Measurements from ENCODE around the gene MDM4.

Gene MDM4

GRCh38 chr1:204516180-204516879 is at the start of gene MDM4:
MDM4 (plus strand) TSS chr1:204516406; CDS start chr1:204525519, 9,113 bp downstream.
- peak; percentile 88 to 90 for DNase-seq (ENCODE audit: low spot score in 2 of 2)
- Mint-ChIP-seq H3K27me3 (no peaks in the 10 kb centered on the region), H3K4me3 (no peak within 1 kb of the TSS), H3K4me1 (peaks cover 35% of the 10 kb centered on the region), H3K27ac (no peak within 1 kb of the TSS), H3K9me3 (peaks cover 1% of the 10 kb centered on the region), H3K36me3 (peaks cover 17% of the 10 kb centered on the region)
- peak; percentile 70 for ATAC-seq (ENCODE audit: low read depth)

- no peaks in the 10 kb centered on the region for H3K27me3 Mint-ChIP-seq
- DNase-seq (ENCODE audit: low spot score in 2 of 2) (no peak), ATAC-seq (ENCODE audit: low read depth) (no peak)
- H3K4me3 Mint-ChIP-seq: peak overlapping the region; percentile 39
- peak overlapping the region; percentile 80 for H3K27ac Mint-ChIP-seq
- no peaks in the 10 kb centered on the region for H3K9me3 Mint-ChIP-seq
- H3K36me3 Mint-ChIP-seq: peaks cover 27% of the 10 kb centered on the region
- H3K4me1 Mint-ChIP-seq: peaks cover 60% of the 10 kb centered on the region
Observed at GRCh38 chr1:204466416-204467405, 49.5 kb upstream of the MDM4 start.

GRCh38 chr1:204468206-204468605 is 48.0 kb upstream of the MDM4 start:
- Mint-ChIP-seq H3K27me3 (no peaks in the 10 kb centered on the region), H3K9me3 (no peaks in the 10 kb centered on the region), H3K4me3 (no peak overlapping the region), H3K36me3 (peaks cover 25% of the 10 kb centered on the region), H3K4me1 (peaks cover 49% of the 10 kb centered on the region), H3K27ac (peak overlapping the region; percentile 6)
- ATAC-seq (ENCODE audit: low read depth) (no peak), DNase-seq (ENCODE audit: low spot score in 2 of 2) (no peak)

GRCh38 chr1:204468766-204469302 is 47.4 kb upstream of the MDM4 start:
- no peaks in the 10 kb centered on the region for H3K9me3 Mint-ChIP-seq
- ATAC-seq (ENCODE audit: low read depth) (no peak), DNase-seq (ENCODE audit: low spot score in 2 of 2) (no peak)
- H3K4me1 Mint-ChIP-seq: peaks cover 49% of the 10 kb centered on the region
- no peaks in the 10 kb centered on the region for H3K27me3 Mint-ChIP-seq
- no peak overlapping the region for H3K27ac Mint-ChIP-seq
- no peak overlapping the region for H3K4me3 Mint-ChIP-seq
- H3K36me3 Mint-ChIP-seq: peaks cover 22% of the 10 kb centered on the region

GRCh38 chr1:204469304-204469703 is 46.9 kb upstream of the MDM4 start:
- no peak overlapping the region for H3K4me3 Mint-ChIP-seq
- peaks cover 22% of the 10 kb centered on the region for H3K36me3 Mint-ChIP-seq
- ATAC-seq (ENCODE audit: low read depth): no peak

GRCh38 chr1:204471687-204472086 is 44.5 kb upstream of the MDM4 start:
- no peaks in the 10 kb centered on the region for H3K27me3 Mint-ChIP-seq
- no peaks in the 10 kb centered on the region for H3K9me3 Mint-ChIP-seq
- H3K4me3 Mint-ChIP-seq: no peak overlapping the region
- H3K36me3 Mint-ChIP-seq: peaks cover 26% of the 10 kb centered on the region
- H3K4me1 Mint-ChIP-seq: peaks cover 43% of the 10 kb centered on the region
- no peak for ATAC-seq (ENCODE audit: low read depth)
- no peak overlapping the region for H3K27ac Mint-ChIP-seq
- DNase-seq (ENCODE audit: low spot score in 2 of 2): no peak

More at GRCh38 chr1:204469304-204469703, 46.9 kb upstream of the MDM4 start:
- no peaks in the 10 kb centered on the region for H3K9me3 Mint-ChIP-seq
- no peak overlapping the region for H3K27ac Mint-ChIP-seq
- peaks cover 45% of the 10 kb centered on the region for H3K4me1 Mint-ChIP-seq
- no peaks in the 10 kb centered on the region for H3K27me3 Mint-ChIP-seq
- DNase-seq (ENCODE audit: low spot score in 2 of 2): no peak

GRCh38 chr1:204472660-204473059 is 43.5 kb upstream of the MDM4 start:
- no peaks in the 10 kb centered on the region for H3K9me3 Mint-ChIP-seq
- peak overlapping the region; percentile 48 for H3K27ac Mint-ChIP-seq
- ATAC-seq (ENCODE audit: low read depth): no peak

GRCh38 chr1:204473400-204473965 is 42.7 kb upstream of the MDM4 start:
- no peaks in the 10 kb centered on the region for H3K9me3 Mint-ChIP-seq
- peaks cover 23% of the 10 kb centered on the region for H3K36me3 Mint-ChIP-seq
- peaks cover 47% of the 10 kb centered on the region for H3K4me1 Mint-ChIP-seq
- peak overlapping the region; percentile 43 for H3K27ac Mint-ChIP-seq
- H3K27me3 Mint-ChIP-seq: no peaks in the 10 kb centered on the region
- no peak for DNase-seq (ENCODE audit: low spot score in 2 of 2)
- H3K4me3 Mint-ChIP-seq: no peak overlapping the region
- ATAC-seq (ENCODE audit: low read depth): no peak

More at GRCh38 chr1:204472660-204473059, 43.5 kb upstream of the MDM4 start:
- H3K4me3 Mint-ChIP-seq: no peak overlapping the region
- peaks cover 43% of the 10 kb centered on the region for H3K4me1 Mint-ChIP-seq
- H3K36me3 Mint-ChIP-seq: peaks cover 27% of the 10 kb centered on the region
- H3K27me3 Mint-ChIP-seq: no peaks in the 10 kb centered on the region
- DNase-seq (ENCODE audit: low spot score in 2 of 2): no peak

- Mint-ChIP-seq H3K36me3 (peaks cover 14% of the 10 kb centered on the region), H3K27ac (peak overlapping the region; percentile 51), H3K4me3 (no peak overlapping the region), H3K9me3 (no peaks in the 10 kb centered on the region), H3K4me1 (peaks cover 69% of the 10 kb centered on the region), H3K27me3 (no peaks in the 10 kb centered on the region)
- DNase-seq (ENCODE audit: low spot score in 2 of 2) (no peak), ATAC-seq (ENCODE audit: low read depth) (no peak)
Observed at GRCh38 chr1:204475656-204476432, 40.4 kb upstream of the MDM4 start.

GRCh38 chr1:204476563-204476962 is 39.6 kb upstream of the MDM4 start:
- Mint-ChIP-seq H3K4me3 (no peak overlapping the region), H3K9me3 (no peaks in the 10 kb centered on the region), H3K4me1 (peaks cover 76% of the 10 kb centered on the region), H3K27ac (no peak overlapping the region), H3K27me3 (no peaks in the 10 kb centered on the region), H3K36me3 (peaks cover 14% of the 10 kb centered on the region)
- ATAC-seq (ENCODE audit: low read depth): no peak
- DNase-seq (ENCODE audit: low spot score in 2 of 2): no peak

- DNase-seq (ENCODE audit: low spot score in 2 of 2) (no peak), ATAC-seq (ENCODE audit: low read depth) (no peak)
- peaks cover 81% of the 10 kb centered on the region for H3K4me1 Mint-ChIP-seq
- no peak overlapping the region for H3K4me3 Mint-ChIP-seq
- peaks cover 14% of the 10 kb centered on the region for H3K36me3 Mint-ChIP-seq
- H3K27me3 Mint-ChIP-seq: no peaks in the 10 kb centered on the region
- H3K9me3 Mint-ChIP-seq: no peaks in the 10 kb centered on the region
- H3K27ac Mint-ChIP-seq: no peak overlapping the region
Observed at GRCh38 chr1:204477036-204477740, 39.0 kb upstream of the MDM4 start.

- peaks cover 83% of the 10 kb centered on the region for H3K4me1 Mint-ChIP-seq
- H3K27ac Mint-ChIP-seq: peak overlapping the region; percentile 51
- DNase-seq (ENCODE audit: low spot score in 2 of 2) (no peak), ATAC-seq (ENCODE audit: low read depth) (no peak)
- no peaks in the 10 kb centered on the region for H3K9me3 Mint-ChIP-seq
- H3K36me3 Mint-ChIP-seq: peaks cover 15% of the 10 kb centered on the region
- H3K27me3 Mint-ChIP-seq: no peaks in the 10 kb centered on the region
- H3K4me3 Mint-ChIP-seq: no peak overlapping the region
Observed at GRCh38 chr1:204478172-204478899, 37.9 kb upstream of the MDM4 start.
